ENCODE data around the gene HELZ2.

- TF ChIP-seq, protein P1, sequence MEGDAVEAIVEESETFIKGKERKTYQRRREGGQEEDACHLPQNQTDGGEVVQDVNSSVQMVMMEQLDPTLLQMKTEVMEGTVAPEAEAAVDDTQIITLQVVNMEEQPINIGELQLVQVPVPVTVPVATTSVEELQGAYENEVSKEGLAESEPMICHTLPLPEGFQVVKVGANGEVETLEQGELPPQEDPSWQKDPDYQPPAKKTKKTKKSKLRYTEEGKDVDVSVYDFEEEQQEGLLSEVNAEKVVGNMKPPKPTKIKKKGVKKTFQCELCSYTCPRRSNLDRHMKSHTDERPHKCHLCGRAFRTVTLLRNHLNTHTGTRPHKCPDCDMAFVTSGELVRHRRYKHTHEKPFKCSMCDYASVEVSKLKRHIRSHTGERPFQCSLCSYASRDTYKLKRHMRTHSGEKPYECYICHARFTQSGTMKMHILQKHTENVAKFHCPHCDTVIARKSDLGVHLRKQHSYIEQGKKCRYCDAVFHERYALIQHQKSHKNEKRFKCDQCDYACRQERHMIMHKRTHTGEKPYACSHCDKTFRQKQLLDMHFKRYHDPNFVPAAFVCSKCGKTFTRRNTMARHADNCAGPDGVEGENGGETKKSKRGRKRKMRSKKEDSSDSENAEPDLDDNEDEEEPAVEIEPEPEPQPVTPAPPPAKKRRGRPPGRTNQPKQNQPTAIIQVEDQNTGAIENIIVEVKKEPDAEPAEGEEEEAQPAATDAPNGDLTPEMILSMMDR (IDR thresholded peaks at IDR 0.05), result no peak
- peak in 1 of 2 donors; percentile 21 for TF ChIP-seq POLR2A (IDR thresholded peaks at IDR 0.05)
Observed at GRCh38 chr20:63574156-63574828, at the start of gene HELZ2.
